NT2/D1 (cell line): ENCODE results near the gene TMCC1.

Source experiments
- SUZ12 ChIP-seq: IDR thresholded peaks from 2 replicates; pipeline ENCODE4 v1.6.1; 2011; ENCODE audit not compliant: insufficient read length, insufficient read depth; ENCODE audit errors: extremely low read depth
- YY1 ChIP-seq: IDR thresholded peaks from 2 replicates; pipeline ENCODE4 v1.6.1; 2011; ENCODE audit not compliant: insufficient read length, insufficient read depth
- ZNF274 ChIP-seq: IDR thresholded peaks from 2 replicates; pipeline ENCODE4 v1.6.1; 2011; ENCODE audit warnings: mild to moderate bottlenecking, low read depth, low read length

- TF ChIP-seq SUZ12 = no peak
- TF ChIP-seq ZNF274 = no peak
- no peak for TF ChIP-seq YY1
Measured at GRCh38 chr3:129604767-129605166, 288.7 kb downstream of the TMCC1 start.
